GM21360 (cell line): Measurements from ENCODE around the gene CAPN2.

ENCODE experiments used
- ATAC-seq: cut with Tn5 transposase; IDR thresholded peaks from one replicate; pipeline ENCODE4 v1.9.1; 2021; ENCODE audit warnings: mild to moderate bottlenecking, moderate library complexity; ENCODE audit not compliant: unreplicated experiment

Gene CAPN2

DNA sequence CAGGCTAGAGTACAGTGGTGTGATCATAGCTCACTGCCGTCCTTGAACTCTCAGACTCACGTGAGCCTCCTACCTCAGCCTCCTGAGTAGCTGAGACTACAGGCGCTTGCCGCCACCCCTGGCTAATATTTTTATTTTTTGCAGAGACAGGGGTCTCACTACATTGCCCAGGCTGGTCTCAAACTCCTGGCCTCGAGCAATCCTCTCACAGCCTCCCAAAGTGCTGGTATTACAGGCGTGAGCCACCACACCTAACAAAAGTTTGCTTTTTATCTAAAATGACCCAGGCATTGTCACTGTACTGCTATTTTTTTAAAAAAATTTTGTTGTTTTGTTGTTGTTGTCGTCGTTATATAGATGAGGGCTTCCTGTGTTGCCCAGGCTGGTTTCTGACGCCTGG, 46.4 kb downstream of the CAPN2 start:
- no peak for ATAC-seq

DNA sequence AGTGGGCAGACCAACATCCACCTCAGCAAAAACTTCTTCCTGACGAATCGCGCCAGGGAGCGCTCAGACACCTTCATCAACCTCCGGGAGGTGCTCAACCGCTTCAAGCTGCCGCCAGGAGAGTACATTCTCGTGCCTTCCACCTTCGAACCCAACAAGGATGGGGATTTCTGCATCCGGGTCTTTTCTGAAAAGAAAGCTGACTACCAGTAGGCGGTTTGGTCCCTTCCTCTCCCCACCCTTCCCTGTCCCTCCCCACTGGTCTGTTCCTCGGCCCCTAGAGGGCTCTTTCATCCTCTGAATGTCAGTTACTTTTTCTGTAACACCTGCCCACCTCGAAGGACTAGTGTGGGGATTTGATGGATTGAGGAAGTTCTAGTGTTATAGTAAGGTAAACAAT, 46.9 kb downstream of the CAPN2 start:
- ATAC-seq, result no peak

DNA sequence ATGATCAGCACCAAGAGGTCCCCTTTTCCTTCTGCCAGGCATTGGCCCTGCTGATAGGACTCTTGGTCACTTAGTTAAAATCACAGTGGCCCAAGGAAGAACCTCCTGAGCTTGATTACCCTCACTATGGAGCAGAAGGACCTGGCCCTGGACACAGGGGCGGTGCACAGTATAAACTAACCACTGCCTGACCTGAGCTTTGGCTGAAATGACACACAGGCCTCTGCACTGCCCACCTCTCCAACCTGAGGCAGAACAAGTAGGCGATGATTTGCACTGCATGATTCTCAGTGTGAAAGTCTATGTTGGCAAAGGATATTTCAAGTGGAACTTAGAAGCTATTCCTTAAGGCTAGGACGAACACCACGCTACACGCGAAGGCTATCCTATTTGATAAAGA, 48.5 kb downstream of the CAPN2 start:
- ATAC-seq, result no peak

DNA sequence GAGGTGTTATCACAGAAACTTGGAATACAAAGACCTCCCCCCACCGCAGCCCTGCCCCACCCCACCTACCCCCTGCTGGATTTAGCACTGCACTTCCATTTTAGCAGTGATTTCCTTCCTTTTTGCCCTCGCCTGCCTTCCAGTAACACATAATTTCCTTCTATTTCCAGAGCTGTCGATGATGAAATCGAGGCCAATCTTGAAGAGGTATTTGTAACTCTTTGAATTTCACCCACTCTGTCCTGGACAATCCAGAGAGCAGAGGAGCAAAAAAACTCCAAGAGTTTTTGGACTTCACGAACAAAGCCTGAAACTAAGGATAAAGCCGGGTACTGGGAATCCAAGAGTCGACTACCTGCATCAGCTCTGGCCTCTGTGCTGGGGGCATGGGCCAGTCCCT, 49.1 kb downstream of the CAPN2 start:
- no peak for ATAC-seq

DNA sequence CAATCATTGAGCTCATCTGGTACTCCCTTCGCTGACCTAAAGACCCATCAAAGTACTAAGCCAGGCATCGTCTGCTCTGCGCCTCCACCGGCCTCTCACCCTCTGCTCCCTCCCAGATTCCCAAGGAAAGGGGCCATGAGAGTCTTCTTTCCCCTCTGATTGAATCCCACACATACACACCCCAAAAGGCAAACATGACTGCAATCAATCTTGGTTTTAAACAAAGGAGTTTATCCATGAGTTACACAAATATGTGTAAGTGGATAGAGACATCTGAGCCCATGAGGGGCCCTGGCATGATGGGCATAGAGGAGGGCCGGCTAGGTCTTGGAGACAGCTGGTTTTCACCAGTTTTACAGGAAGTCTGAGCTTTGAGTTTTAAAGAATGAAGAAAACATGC, 50.9 kb downstream of the CAPN2 start:
- no peak for ATAC-seq

DNA sequence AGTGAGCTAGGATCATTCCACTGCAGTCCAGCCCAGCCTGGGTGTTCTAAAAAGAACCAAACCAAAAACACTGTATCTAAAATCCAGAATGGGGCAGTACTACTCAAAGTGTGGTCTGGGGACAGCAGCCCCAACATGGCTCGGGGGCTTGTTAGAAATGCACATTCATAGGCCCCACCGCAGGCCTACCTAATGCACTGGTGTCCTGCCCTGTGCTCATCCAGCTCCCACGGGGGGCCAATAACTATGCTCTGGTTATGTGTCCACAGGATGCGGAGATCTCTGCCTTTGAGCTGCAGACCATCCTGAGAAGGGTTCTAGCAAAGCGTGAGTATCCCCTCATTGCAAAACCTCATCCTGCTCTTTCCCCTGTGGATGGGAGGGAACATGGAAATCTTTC, 51.5 kb downstream of the CAPN2 start:
- ATAC-seq, result no peak

DNA sequence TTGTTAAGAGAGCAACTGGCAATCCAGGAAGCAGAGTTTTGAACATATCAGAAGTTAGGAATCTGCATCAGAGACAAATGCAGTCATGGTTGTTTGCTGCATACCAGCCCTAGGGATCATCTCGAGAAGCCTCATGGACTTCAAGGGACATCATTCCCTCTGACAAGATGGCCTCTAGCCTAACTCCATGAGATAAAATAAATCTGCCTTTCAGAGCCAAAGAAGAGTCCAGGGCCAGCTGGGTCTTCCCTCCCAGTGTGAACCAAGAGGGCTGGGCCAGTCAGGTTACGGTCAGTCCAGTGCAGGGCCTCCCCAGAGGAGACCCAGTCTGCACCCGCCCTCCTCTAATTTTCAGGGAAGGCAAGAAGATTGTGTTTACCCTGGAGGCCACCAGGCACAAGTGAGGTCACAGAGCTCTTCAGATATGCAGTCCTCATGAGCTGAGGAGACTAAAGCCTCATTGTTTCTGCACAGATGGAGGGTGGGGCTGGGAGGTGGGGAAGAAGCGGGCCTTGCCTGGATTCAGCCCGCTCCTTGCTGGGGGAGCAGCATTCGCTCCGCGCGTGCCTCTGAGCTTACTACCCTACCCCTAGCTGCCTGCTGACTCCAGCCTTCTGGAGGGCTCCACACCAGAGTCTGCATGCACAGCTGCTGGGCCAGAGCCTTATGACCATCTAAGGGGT, 52.8 kb downstream of the CAPN2 start:
- no peak for ATAC-seq

DNA sequence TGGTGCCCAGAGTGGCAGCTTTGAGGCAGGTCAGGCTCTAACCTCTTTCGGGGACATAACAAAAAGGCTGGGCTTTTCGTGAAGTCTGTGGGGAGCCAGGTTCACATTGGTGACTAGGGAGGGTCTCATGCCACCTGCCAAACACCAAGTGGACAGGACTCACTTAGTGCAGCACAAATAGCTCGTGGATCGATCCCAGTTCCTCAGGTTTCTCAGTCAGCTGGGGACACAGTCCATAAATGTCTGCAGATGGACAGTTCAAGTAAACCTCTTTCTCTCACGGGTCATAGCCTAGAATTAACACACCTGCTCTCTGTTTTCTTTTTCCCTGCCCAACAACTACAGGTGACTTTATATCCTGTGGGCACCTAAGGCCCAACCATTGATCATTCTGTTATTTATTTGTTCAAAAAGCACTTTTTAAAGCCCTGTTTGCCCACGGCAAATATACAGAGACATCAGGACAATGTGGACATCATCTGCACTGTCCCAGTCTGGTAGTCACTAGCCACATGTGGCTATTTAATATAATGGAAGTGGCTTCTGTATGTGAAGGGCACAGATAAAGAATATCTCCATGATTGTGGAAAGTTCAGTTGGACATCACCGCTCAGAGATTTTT, 53.5 kb downstream of the CAPN2 start:
- ATAC-seq, result no peak

DNA sequence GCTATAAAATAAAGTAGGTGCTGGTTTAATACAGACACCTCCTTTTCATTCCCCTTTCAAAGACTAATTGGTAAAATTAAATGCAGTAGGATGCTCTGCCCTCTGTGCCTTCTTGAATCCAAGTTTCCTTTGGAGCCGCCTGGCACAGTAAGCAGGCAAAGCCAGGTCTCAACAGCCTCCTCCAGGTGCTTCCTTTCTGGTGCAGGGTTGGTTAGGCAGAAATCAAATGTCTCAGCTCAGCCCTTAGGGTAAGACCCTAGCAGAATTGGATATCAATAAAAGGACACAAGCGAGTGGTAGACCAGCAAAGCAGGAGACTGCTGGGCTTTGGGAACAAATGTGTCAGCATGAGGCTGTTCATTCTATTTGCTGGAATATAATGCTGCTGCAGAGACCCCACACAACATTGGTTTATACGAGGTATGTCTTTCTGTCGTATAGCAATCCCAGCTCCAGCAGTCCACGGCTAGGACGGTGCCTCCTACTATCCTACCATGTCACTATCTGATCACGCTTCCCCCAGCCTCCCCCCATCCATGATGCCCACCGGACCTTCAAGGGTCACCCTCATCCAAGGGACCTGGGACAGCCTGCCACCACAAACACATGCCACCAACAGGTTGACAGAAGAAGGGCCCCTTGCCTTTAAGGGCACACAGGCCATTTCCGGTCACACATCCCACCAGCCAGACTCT, 58.4 kb downstream of the CAPN2 start:
- no peak for ATAC-seq

DNA sequence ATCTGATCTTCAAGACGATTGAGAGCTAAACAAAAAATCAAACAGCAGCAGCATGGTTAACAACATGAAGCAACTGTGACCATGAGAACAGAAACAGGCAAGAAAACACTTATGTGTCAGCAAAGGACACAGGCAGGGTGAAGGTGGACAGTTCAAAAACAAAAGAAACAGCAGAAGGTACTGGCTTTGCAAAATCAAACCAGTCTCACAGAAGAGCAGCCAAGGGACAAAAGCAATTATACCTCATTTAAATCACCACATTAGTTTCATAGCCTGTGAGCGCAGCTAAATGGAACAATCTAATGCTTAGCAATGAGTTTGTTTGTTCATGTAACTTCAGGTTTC, 59.1 kb downstream of the CAPN2 start:
- ATAC-seq, result no peak

DNA sequence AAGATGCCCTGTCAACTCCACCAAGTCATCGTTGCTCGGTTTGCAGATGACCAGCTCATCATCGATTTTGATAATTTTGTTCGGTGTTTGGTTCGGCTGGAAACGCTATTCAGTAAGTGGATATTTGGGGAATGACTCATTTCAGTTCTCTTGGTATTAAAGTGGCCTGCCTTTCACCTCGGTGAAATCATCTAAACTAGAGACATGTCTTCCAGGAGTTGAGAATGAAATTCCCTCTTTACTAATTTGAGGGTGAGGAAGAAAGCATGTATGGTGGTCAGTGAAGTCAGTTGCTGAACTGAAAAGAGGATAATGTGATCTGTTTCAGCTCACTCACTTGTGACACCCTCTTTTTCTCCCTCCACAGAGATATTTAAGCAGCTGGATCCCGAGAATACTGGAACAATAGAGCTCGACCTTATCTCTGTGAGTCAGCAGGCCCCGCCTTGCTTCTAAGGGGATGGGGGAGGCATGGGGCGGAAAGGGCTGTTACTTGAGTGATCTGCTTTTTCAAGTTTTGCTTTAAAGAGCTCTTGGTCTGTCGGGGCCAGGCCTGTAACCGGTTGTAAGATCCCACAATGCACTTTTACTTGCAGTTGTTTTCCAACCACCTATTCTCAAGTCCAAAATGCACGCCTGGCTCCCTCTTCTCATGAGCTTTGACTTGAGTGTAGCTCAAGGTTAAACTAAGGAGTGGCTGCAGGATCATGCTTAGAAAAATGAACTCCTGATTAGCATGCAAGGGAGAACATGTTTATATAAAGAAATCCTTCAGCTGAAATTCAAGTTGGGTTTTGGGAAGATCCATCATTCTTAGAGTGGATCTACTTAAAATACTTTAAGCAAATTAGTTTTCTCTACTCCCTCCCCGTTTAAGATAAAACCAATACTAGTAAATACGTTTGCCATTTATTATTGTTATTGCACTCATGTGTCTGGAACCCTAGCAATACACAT, 59.8 kb downstream of the CAPN2 start:
- no peak for ATAC-seq

DNA sequence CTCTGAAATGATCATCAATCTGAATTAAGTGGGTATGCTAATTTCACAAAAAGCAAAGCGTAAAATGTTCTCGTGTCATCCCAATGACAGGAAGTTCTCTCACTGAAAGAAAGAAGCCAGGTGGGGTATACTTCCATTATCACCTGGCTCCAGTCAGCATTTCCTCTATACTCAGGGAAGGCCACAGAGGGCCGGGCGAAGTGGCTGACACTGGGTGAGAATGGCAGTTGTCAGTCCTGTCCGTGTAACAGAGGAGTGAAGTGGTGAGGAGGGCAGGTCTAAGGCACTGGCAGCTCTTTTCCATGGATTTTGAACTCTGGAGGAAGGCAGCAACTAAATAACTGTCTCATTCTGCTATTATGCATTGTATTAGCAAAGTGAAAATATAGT, 60.4 kb downstream of the CAPN2 start:
- ATAC-seq, result no peak

DNA sequence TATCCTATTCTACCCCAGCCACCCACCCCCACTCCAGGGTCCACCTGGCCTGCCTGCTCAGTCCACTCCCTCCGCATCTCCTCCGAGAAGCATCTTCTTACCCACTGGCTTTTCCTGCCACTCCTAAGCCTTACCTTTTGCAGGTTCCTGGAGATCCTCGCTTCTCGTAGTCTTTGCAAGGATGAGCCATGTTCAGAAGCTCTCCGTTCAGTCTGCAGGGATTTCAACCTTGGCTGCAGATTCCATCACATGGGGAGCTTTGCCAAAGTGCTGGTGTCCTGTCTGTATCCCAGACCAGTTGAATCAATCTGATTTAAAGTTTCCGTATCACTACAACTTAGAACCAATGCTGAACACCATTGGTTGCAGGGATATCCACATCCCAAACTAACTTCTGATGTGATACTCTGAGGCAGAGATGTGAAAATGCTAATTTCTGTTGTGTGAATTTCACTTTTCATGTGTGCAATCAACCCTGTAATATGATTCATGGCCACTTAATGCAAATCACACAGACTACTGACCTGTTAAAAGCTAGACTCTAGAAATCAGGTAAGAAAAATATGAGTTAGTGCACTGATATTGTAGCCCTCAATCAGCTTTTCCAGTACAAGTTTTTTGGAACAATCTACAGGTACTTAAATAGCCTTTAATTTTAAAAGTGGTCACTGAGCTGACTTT, 61.9 kb downstream of the CAPN2 start:
- ATAC-seq, result no peak

DNA sequence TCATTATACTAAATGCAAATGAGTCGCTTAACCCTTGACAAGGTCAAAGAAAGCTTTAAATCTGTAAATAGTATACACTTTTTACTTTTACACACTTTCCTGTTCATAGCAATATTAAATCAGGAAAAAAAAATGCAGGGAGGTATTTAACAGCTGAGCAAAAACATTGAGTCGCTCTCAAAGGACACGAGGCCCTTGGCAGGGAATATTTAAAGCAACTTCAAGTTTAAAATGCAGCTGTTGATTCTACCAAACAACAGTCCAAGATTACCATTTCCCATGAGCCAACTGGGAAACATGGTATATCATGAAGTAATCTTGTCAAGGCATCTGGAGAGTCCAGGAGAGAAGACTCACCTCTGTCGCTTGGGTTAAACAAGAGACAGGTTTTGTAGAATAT, 62.7 kb downstream of the CAPN2 start:
- no peak for ATAC-seq

DNA sequence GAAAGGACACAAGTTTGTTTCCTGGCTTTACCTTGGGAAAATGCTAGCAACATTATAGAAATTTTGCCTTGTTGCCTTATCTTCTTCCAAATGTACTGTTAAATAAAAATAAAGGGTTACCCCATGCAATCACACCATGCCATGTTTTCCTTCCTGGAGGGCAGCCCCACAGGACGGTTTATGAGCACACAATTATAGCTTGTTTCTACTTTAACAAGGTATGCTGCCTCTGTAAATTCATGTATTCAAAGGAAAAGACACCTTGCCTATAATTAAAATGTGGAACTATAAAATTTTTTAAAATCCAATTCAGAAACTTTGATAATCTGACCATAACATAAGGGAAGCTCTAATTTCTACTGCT, 63.4 kb downstream of the CAPN2 start:
- ATAC-seq, result no peak

DNA sequence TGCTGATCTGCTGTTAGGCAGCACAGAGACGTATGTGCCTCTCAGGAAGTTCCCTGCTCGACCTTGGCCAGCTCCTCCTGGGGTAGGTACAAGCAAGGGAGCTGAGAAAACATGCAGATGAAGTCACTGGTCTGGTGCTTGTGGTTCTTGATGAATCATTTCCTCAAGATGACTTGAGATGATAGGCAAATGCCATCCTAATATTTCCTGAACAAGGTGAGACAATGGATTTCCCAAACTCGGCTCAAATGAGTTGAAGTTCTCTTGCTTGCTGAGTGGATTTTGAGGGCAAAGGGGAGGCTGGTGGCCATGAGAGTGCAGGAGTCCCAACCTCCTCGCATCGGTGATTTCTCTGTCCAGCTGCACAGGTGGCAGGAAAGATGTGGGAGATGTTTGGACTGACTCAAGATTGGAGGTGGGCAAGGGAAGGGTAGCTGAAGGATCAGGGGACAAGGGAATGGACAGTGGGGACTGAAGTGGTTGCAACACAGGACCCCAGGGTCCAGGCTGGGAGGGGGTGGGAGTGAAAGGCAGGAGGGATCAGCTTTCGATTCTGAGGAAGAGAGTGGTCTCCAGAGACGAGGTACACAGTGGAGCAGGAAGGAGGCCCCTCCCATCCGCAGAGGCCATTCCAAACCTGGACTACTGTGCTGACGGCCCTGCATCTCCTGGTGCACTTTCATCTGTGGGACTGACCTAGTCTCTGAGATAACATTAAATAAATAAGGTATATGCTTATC, 63.9 kb downstream of the CAPN2 start:
- no peak for ATAC-seq

DNA sequence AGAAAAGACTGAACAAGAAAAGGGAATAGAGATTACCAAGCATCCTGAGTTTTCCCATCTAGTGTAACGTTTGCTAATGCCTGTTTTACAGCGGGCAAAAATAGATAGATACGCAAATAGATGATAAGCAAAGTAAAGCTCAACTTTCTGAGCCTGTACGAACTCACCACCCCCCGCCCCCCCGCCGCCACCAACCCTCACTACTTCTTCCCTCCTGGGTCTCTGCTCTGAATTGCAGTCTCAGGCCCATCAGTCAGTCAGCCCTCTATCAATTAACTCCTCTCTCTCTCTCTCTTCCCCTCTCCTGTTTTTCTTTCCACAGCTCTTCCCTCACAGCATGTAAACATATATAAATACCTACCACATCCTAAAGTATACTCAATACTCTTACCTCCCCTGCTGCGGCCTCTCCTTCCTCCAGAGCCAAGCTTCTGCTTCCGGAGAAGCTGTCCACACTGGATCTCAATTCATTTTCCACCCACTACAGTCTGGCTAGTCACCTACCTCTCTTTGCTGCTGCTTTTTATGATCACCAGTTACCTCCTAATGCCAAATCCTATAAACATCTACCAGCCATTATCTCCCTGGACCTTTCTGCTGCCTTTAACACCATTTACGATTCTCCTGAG, 64.6 kb downstream of the CAPN2 start:
- ATAC-seq, result no peak

DNA sequence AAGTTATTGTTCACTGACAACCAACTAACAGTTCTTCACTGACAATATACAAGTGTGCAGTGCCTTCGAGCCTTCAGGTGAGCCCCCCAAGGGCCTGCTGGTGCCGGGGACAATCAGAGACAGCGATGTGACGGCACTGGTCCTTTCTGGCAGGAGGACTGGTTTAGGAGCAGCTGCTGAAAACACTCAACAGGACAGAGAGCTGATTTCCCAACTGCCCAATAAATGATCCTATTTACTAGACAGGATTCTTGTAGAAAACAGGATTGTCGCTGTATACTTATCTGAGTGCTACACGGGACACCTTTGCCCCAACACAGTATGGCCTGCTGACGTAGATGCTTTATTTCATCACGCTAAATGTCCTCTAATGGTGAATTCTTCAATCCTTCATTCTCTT, 68.0 kb downstream of the CAPN2 start:
- no peak for ATAC-seq

DNA sequence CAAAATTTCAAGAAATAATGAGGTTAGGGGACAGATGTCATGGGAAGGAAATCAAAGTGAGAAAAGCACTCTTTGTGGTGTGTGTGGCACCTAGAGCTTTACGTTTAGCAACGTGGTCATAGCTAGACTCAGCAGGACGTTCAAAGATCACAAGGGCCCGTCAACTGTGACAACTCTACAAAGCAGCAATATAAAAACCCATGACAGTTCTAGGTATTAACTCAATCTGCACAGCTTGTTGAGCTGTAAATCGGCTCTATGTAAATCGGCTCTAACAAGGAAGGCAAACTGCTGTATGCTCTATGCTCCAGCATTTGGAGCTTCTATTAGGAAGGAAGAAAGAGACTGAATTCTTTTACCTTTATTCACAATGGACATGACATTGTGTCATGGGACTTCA, 68.6 kb downstream of the CAPN2 start:
- no peak for ATAC-seq

DNA sequence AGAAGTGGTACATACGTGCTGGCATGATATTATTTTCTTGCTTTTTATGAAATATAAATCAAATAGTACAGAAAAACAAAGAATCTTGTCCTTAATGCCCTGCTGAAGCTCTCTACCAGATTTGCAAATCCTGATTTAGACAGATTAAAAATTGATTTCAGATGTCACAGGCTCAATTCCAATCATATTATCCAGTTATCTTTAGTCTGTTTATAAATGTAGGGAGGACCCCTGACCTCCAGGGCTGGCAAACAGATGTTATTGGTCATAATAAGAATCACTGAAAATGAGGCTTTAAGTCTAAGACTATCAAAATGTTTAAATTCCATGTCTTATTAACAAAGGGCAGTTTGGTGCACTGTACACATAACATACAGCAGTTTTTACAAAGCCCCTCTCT, 71.3 kb downstream of the CAPN2 start:
- no peak for ATAC-seq
